ENCODE data around the gene RASGRP4. TPM values are rescaled to one million over a fixed set of nuclear protein-coding genes. Genes with fewer than 3 reads are reported as not detected.

The RASGRP4 gene
- total RNA-seq, 1 experiment from 2014 or later, result not detected

DNA sequence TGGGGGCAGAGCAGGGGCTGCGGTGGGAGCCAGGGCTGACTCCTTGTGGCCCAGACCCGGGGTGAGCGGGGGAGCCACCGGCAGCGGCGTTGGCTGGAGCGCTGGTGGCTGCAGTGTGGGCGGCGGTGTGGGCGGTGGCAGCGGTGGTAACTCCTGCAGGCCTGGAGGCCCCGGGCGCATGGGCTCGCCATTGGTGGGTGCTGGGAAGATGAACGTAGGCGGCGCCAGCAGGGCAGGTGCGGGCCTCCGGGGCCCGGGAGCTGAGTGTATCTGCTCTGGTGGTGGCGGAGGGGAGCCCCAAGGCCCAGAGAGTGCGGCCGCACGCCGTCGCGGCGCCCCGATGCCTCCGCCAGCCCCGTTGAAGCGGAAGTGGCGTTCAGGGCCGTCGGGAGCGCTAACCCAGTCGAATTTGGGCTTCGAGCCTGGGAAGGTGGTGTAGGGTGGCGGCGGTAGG lies 40.2 kb downstream of the RASGRP4 start (continued):
- TF ChIP-seq POLR2A (IDR thresholded peaks at IDR 0.05; ENCODE audit: borderline replicate concordance, extremely low read depth, insufficient read depth, insufficient read length), result no peak
- no peak for TF ChIP-seq ZNF274 (IDR thresholded peaks at IDR 0.05; ENCODE audit: low read depth, low read length)
- TF ChIP-seq SP1 (IDR thresholded peaks at IDR 0.05; ENCODE audit: low read depth), result no peak

DNA sequence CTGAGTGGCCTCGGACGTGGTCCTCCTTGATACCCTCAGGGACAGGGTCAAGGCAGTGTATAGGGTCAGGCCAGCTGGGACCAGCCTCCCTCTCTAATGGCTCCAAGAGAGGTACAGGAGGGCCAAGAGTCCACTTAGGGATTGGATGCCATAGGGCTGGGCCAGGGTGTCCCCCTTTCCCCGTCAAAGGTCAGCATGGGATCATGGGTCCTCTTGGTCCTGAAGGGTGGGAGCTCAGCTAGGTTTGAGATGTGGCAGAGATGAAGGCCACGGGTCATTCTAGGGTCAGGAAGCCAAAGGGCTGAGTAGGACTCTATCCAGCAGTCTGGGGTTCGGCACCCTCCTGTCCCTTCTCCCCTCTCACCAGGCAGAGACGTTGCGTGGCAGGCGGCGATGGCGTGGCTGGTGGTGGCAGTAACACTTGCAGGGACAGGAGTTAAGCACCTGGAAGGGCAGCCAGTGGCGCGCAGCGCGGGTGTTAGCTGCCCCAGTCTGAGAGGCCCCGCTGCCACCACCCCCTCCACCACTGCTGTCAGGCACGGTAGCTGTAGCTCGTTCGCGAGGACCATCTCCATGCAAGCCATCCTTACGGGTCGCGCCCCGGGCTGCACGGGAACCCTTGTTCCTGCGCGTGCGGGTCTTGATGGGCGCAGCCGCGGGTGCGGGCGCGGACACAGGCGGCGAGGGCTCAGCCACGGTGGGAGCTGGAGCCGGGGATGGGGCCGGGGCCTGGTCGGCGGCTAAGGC lies 40.8 kb downstream of the RASGRP4 start:
- Histone ChIP-seq H3K27me3 (ENCODE audit: insufficient read depth, low read length) (no peaks in the 10 kb centered on the region), H3K27ac (ENCODE audit: low read depth, low read length) (no peak overlapping the region), H3K36me3 (ENCODE audit: control insufficient read depth in 1 of 2, insufficient read depth in 2 of 2, low read length in 2 of 2) (peaks cover 28 to 31% of the 10 kb centered on the region in 2 experiments; a peak in 3 of 4 replicates), H4K20me1 (ENCODE audit: insufficient read depth) (no peaks in the 10 kb centered on the region), H3K4me2 (ENCODE audit: low read length) (no peak overlapping the region), H3K9me2 (ENCODE audit: insufficient read depth) (no peaks in the 10 kb centered on the region), H3K9me3 (ENCODE audit: control insufficient read depth in 1 of 2, insufficient read depth in 1 of 2, low read depth in 1 of 2, low read length in 2 of 2) (no peaks in the 10 kb centered on the region), H2AFZ (ENCODE audit: low read depth, low read length, poor library complexity, severe bottlenecking) (no peak overlapping the region), H3K79me2 (ENCODE audit: insufficient read depth, low read length) (peaks cover 14% of the 10 kb centered on the region; the same call in 1 of the 2 replicates), H3K9ac (ENCODE audit: low read length) (no peak overlapping the region), H3K4me3 (replicated peaks in 1 of 2; ENCODE audit: low read depth in 1 of 2, low read length in 2 of 2) (no peak overlapping the region), H3K4me1 (ENCODE audit: control insufficient read depth in 1 of 2, insufficient read depth in 2 of 2, low read length in 2 of 2) (peaks cover 8 to 34% of the 10 kb centered on the region in 2 experiments)
- no peak for DNase-seq (ENCODE audit: low read depth, low spot score)
- no TSS peak for BruUV-seq (replicated peaks)
- ChIA-PET POLR2A (interaction anchor here (1.5 kb wide), 1 partner anchor 11 kb away, joined by 4 read pairs; the partner anchor contains the start of gene PSMD8), RAD21 (ENCODE audit: low non-redundant PET in 1 of 2, low total read pairs in 2 of 2, uncharacterized antibody in 2 of 2, unreplicated experiment in 2 of 2) (no interaction called here), CTCF (interaction anchor here (1.3 to 1.6 kb wide), 3 partner anchors 11 to 141 kb away, joined by 3 read pairs; partner anchors contain the start of genes FAM98C and PSMD8)
- TF ChIP-seq SIN3A (IDR thresholded peaks at IDR 0.05; ENCODE audit: low read depth) (no peak), JUND (IDR thresholded peaks at IDR 0.05) (no peak), MAX (IDR thresholded peaks at IDR 0.05) (no peak), YY1 (IDR thresholded peaks at IDR 0.05; ENCODE audit: extremely low read depth, insufficient replicate concordance, low read depth, low read length) (no peak), CEBPB (IDR thresholded peaks at IDR 0.05; ENCODE audit: low read depth) (no peak), ATF3 (IDR thresholded peaks at IDR 0.05) (no peak)
- TF ChIP-seq, protein P1, sequence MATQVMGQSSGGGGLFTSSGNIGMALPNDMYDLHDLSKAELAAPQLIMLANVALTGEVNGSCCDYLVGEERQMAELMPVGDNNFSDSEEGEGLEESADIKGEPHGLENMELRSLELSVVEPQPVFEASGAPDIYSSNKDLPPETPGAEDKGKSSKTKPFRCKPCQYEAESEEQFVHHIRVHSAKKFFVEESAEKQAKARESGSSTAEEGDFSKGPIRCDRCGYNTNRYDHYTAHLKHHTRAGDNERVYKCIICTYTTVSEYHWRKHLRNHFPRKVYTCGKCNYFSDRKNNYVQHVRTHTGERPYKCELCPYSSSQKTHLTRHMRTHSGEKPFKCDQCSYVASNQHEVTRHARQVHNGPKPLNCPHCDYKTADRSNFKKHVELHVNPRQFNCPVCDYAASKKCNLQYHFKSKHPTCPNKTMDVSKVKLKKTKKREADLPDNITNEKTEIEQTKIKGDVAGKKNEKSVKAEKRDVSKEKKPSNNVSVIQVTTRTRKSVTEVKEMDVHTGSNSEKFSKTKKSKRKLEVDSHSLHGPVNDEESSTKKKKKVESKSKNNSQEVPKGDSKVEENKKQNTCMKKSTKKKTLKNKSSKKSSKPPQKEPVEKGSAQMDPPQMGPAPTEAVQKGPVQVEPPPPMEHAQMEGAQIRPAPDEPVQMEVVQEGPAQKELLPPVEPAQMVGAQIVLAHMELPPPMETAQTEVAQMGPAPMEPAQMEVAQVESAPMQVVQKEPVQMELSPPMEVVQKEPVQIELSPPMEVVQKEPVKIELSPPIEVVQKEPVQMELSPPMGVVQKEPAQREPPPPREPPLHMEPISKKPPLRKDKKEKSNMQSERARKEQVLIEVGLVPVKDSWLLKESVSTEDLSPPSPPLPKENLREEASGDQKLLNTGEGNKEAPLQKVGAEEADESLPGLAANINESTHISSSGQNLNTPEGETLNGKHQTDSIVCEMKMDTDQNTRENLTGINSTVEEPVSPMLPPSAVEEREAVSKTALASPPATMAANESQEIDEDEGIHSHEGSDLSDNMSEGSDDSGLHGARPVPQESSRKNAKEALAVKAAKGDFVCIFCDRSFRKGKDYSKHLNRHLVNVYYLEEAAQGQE (IDR thresholded peaks at IDR 0.05; ENCODE audit: low read depth), result no peak
- intact Hi-C loops (cut with micrococcal nuclease), result no loop called here
- no peak for ATAC-seq

Measured in HCT116 (cell line).